ENCODE measurements around the gene CLTB. TPM values are rescaled to one million over a fixed set of nuclear protein-coding genes. Genes with fewer than 3 reads are reported as not detected.
"Not testable (repeated sequence)": the region's sequence is repeated elsewhere in the genome, so short reads cannot be mapped to it uniquely, and the experiment has no call there.

The CLTB gene
- total RNA-seq, 1 donor from 2014 or later: 38.1 TPM

DNA sequence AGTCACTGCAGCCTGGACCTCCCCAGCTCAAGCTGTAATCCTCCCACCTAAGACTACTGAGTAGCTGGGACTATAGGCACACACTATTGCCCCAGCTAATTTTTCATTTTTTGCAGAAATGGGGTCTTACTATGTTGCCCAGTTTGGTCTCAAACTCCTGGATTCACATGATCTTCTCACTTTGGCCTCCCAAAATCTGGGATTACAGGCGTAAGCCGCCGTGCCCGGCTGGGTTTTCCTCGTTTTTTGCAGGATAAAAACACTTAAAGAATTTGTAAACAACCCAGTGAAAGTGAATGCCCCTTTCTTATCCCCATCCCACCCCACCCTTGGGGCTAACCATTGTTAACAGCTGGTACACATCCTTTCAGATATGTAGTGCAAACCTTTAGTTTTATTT, 7.7 kb downstream of the CLTB start:
- no peaks in the 10 kb centered on the region for H3K36me3 Mint-ChIP-seq
- no peak overlapping the region for H3K27ac Mint-ChIP-seq
- no peak for DNase-seq (ENCODE audit: extremely low spot score, unreplicated experiment)
- peaks cover 10% of the 10 kb centered on the region for H3K4me1 Mint-ChIP-seq (ENCODE audit: unreplicated experiment)
- H3K9me3 Mint-ChIP-seq: no peaks in the 10 kb centered on the region
- no peak overlapping the region for H3K4me3 Mint-ChIP-seq
- TF ChIP-seq, protein P1, sequence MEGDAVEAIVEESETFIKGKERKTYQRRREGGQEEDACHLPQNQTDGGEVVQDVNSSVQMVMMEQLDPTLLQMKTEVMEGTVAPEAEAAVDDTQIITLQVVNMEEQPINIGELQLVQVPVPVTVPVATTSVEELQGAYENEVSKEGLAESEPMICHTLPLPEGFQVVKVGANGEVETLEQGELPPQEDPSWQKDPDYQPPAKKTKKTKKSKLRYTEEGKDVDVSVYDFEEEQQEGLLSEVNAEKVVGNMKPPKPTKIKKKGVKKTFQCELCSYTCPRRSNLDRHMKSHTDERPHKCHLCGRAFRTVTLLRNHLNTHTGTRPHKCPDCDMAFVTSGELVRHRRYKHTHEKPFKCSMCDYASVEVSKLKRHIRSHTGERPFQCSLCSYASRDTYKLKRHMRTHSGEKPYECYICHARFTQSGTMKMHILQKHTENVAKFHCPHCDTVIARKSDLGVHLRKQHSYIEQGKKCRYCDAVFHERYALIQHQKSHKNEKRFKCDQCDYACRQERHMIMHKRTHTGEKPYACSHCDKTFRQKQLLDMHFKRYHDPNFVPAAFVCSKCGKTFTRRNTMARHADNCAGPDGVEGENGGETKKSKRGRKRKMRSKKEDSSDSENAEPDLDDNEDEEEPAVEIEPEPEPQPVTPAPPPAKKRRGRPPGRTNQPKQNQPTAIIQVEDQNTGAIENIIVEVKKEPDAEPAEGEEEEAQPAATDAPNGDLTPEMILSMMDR (conservative IDR thresholded peaks at IDR 0.05): no peak
- no peaks in the 10 kb centered on the region for H3K27me3 Mint-ChIP-seq

GRCh38 chr5:176408252-176408573, 8.1 kb downstream of the CLTB start:
- not testable (repeated sequence) for DNase-seq (ENCODE audit: extremely low spot score, unreplicated experiment); H3K4me1 Mint-ChIP-seq (ENCODE audit: unreplicated experiment); H3K4me3 Mint-ChIP-seq; H3K27ac Mint-ChIP-seq; H3K9me3 Mint-ChIP-seq; H3K36me3 Mint-ChIP-seq; H3K27me3 Mint-ChIP-seq

DNA sequence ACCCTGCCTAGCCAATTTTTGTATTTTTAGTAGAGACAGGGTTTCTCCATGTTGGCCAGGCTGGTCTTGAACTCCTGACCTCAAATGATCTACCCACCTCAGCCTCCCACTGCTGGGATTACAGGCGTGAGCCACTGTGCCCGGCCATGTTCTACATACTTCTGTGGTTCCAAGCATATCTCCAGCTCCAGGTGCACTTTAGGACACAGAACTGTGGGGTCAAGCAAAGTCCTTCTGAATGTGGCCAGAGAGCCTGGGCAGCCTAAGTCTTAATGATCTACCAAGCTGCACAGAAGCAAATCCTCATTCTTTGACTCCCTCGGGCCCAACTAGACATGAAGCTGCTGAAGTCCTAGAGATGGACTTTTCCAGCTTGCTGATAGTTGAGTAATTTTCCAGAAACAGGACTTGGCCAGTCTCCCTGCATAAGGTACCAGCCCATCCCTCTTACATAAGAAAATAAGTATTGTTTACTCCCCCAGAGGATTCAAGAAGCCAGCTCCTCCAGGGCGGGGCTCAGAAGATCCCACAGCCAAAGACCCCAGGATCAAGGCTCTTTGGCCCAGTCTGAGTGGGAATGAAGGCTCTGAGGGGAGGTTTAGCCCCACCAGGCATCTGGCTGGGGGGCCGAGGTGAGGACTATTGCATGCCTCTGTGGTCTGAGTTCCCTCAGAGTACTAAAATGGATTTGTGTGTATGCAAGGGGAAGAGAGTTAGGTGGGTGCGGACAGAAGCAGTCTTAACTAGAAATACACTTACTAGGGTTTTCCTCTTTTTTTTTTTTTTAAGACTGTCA, 8.7 kb downstream of the CLTB start:
- Mint-ChIP-seq H3K4me1 (ENCODE audit: unreplicated experiment) (peaks cover 6% of the 10 kb centered on the region), H3K27me3 (no peaks in the 10 kb centered on the region), H3K9me3 (no peaks in the 10 kb centered on the region), H3K36me3 (peaks cover 1% of the 10 kb centered on the region), H3K4me3 (no peak overlapping the region), H3K27ac (no peak overlapping the region)
- TF ChIP-seq, protein P1 (conservative IDR thresholded peaks at IDR 0.05): no peak
- no peak for DNase-seq (ENCODE audit: extremely low spot score, unreplicated experiment)

DNA sequence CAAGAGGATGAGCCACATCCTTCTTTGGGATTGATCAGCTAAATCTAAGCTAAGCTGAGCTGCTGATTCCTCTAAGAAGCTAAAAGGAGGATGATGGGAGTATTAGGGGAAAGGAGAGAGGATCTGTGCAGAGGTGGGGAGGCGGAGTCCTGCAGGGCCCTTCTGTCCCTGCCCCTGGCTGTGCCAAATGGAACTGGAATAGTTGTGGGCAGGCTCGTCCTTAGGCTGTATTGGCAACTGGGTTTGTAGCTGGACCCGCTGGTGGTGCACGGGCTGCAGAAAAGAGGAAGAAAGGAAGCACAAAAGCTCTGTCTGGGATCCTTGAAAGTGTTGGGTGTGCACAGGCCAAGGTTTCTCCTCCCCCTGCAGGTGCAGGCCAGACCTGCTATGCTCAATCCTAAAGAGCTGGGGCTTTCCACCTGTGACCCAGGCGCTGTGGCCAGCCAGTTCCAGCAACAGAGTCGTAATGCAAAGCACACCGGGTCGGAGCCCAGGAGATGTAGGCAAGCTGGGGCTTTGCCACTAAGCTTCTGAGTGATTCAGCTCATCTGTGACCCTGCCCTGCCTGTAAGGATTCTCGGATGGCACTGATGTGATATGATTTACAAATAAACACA, 9.8 kb downstream of the CLTB start:
- TF ChIP-seq, protein P1 (conservative IDR thresholded peaks at IDR 0.05): no peak
- no peaks in the 10 kb centered on the region for H3K9me3 Mint-ChIP-seq
- H3K27me3 Mint-ChIP-seq: no peaks in the 10 kb centered on the region
- peaks cover 4% of the 10 kb centered on the region for H3K36me3 Mint-ChIP-seq
- H3K4me1 Mint-ChIP-seq (ENCODE audit: unreplicated experiment): peaks cover 12% of the 10 kb centered on the region
- no peak for DNase-seq (ENCODE audit: extremely low spot score, unreplicated experiment)
- H3K4me3 Mint-ChIP-seq: no peak overlapping the region
- H3K27ac Mint-ChIP-seq: peak overlapping the region; percentile 74

GRCh38 chr5:176405656-176406435, 10.5 kb downstream of the CLTB start:
- H3K27ac Mint-ChIP-seq: peak overlapping the region; percentile 74
- H3K4me3 Mint-ChIP-seq: no peak overlapping the region
- DNase-seq (ENCODE audit: extremely low spot score, unreplicated experiment): no peak
- no peaks in the 10 kb centered on the region for H3K9me3 Mint-ChIP-seq
- TF ChIP-seq, protein P1 (conservative IDR thresholded peaks at IDR 0.05): peak; percentile 28
- peaks cover 4% of the 10 kb centered on the region for H3K36me3 Mint-ChIP-seq
- peaks cover 16% of the 10 kb centered on the region for H3K4me1 Mint-ChIP-seq (ENCODE audit: unreplicated experiment)
- no peaks in the 10 kb centered on the region for H3K27me3 Mint-ChIP-seq
